A673 (cell line): ENCODE data around the gene NHSL1.

Experiments
- CTCF ChIP-seq: fragments of 300-800, 200-600 bp; sonication (generic); conservative IDR thresholded peaks from 2 replicates; pipeline ENCODE4 v1.5.1; 2017; ENCODE audit warnings: low read depth, mild to moderate bottlenecking, antibody characterized with exemption, low read length, moderate library complexity, mixed read lengths
- EZH2 ChIP-seq: fragments of 200-600 bp; sonication (generic); IDR thresholded peaks from 2 replicates; pipeline ENCODE4 v1.6.1; 2017; ENCODE audit warnings: borderline replicate concordance, low read depth, mild to moderate bottlenecking, mixed read lengths, antibody characterized with exemption, low read length; ENCODE audit not compliant: poor library complexity, severe bottlenecking

GRCh38 chr6:138461647-138462046 lies 37.6 kb downstream of the NHSL1 start:
- TF ChIP-seq CTCF: no peak
- TF ChIP-seq EZH2: no peak
